Measurements from ENCODE around the gene ESYT3.

DNA sequence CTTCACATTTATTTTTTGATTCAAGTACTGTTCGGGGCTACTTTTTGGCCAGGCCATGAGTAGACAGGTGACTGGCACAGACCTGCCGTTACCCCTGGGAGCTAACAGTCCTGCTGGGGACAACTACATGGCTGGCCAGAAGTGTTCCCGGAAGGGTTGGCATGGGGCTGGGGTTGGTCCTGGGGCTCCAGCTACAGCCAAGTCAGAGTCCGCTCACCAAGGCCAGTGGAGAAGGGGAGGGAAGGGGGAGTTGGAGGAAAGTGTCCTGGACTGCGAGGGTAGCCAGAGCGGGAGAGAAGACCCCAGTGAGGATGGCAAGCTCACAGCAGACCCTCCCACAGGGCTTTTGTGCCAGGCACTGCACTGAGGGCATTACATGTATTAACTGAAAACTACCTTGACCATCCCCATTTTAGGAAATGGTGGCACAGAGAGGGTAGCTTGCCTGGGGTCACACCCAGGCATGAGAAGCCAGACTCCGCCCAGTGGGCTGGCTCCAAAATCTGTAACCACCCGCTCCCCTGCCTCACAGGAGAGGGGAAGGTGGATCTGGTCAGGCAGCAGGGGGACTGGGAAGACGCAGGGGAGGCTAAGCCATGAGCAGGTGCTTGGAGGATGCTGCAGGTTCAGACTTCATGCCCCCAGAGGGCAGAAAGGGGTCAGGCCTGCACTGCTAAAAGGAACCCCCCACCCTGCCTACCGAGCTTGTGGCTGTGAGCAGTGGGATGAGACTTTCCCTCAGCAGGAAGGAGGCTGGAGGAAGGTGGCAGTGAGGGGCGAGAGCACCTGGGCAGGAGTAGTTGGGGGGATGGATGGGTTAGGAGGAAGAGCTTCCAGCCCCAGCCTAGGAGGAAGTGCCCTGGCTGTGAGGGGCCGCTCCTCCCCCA lies 38.3 kb upstream of the ESYT3 start:
- TF ChIP-seq, protein P1, sequence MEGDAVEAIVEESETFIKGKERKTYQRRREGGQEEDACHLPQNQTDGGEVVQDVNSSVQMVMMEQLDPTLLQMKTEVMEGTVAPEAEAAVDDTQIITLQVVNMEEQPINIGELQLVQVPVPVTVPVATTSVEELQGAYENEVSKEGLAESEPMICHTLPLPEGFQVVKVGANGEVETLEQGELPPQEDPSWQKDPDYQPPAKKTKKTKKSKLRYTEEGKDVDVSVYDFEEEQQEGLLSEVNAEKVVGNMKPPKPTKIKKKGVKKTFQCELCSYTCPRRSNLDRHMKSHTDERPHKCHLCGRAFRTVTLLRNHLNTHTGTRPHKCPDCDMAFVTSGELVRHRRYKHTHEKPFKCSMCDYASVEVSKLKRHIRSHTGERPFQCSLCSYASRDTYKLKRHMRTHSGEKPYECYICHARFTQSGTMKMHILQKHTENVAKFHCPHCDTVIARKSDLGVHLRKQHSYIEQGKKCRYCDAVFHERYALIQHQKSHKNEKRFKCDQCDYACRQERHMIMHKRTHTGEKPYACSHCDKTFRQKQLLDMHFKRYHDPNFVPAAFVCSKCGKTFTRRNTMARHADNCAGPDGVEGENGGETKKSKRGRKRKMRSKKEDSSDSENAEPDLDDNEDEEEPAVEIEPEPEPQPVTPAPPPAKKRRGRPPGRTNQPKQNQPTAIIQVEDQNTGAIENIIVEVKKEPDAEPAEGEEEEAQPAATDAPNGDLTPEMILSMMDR (IDR thresholded peaks at IDR 0.05): no peak
- no peak for TF ChIP-seq POLR2A (IDR thresholded peaks at IDR 0.05)
